GM19438 (cell line): ENCODE data around the gene FXYD4.
A peak's percentile ranks its signal among the peaks of the same experiment; 100 is the strongest.

Source experiments
- ATAC-seq: cut with Tn5 transposase; IDR thresholded peaks from one replicate; pipeline ENCODE4 v1.9.1; 2021; ENCODE audit warnings: low read depth; ENCODE audit not compliant: unreplicated experiment

The FXYD4 gene

DNA sequence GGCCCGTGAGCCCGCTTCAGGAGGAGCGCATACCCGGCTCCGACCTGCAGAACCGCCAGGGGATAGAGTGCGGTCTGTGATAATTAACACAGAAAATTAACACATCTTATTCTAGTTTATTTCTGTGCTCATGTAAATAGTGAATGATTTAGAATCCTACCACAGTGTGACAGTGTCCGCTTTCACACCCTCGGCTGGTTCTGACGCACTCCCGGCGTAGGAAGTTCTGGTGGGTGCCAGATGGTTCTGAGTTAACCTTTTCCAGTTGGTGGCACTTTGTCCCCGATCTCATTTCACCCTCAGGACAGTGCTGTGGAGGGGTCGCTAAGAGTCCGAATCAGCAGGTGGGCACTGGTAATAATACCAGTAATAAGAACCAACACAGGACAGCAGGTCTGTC lies 28.3 kb upstream of the FXYD4 start:
- no peak for ATAC-seq

- ATAC-seq, result no peak
Measured at GRCh38 chr10:43344051-43344450, 27.4 kb upstream of the FXYD4 start.

DNA sequence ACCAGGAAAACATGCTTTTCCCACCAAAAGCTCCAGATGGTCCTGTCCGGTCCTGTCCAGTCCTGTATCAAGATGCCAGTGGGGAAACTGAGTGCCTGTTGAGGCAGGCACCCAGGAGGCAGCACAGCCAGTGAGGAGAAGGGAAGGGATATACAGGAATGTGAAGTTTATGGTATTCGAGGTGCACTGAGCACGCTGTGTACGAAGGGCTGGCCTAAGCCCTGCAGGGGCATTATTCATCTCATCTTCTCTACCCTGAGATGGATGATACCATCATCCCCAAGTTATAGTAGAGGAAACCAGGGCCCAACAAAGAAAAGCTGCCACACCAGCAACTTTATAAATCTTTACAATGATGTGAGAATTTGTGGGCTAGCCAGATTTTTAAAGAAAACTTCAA lies 23.4 kb upstream of the FXYD4 start:
- no peak for ATAC-seq

DNA sequence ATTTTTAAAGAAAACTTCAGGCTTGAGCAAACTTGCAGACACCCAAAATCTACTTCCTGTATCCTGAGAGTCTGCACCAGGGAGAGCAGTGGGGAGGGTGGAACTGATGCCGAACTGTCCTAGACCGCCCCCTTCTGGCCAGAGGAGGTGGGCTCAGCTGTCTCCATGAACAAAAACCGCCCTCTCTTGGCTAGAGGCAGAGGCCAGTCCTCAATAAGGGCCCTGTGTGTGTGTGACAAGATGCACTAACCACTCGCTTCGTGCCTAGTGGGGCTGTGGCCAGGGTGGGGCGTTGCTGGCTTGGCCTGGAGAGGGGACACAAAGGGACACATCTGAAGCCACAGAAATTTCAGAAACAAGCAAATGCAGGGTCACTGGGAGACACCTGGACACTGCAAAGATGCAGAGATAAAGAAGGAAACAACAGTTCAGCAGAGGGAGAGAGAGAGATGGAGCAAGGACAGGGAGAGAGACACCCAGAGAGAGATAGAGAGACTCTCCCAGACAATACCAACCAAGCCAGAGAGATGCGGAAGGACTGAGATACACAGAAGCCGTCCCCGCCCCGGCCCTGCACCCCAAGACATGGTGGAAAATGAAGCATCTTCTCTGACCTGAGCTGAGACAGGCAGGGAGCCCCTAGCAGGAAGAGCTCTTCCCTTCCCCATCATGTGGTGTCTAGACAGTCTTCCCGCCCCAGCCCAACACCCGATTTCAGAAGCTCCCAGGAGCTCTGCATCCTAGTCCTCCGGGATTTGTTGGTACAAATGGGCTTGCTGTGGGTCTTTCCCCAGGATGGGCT lies 22.7 kb upstream of the FXYD4 start:
- peak; percentile 99 for ATAC-seq

GRCh38 chr10:43350156-43350555 lies 21.3 kb upstream of the FXYD4 start:
- no peak for ATAC-seq

- ATAC-seq, result no peak
Measured at GRCh38 chr10:43350686-43351085, 20.8 kb upstream of the FXYD4 start.

- ATAC-seq, result no peak
Measured at GRCh38 chr10:43351301-43351700, 20.1 kb upstream of the FXYD4 start.

GRCh38 chr10:43352951-43353350 lies 18.5 kb upstream of the FXYD4 start:
- no peak for ATAC-seq

GRCh38 chr10:43353495-43354329 lies 17.7 kb upstream of the FXYD4 start:
- ATAC-seq, result no peak

GRCh38 chr10:43354330-43354635 lies 17.2 kb upstream of the FXYD4 start:
- ATAC-seq, result no peak

- ATAC-seq, result no peak
Measured at GRCh38 chr10:43354879-43355380, 16.5 kb upstream of the FXYD4 start.

GRCh38 chr10:43355749-43356371 lies 15.6 kb upstream of the FXYD4 start:
- ATAC-seq, result no peak

DNA sequence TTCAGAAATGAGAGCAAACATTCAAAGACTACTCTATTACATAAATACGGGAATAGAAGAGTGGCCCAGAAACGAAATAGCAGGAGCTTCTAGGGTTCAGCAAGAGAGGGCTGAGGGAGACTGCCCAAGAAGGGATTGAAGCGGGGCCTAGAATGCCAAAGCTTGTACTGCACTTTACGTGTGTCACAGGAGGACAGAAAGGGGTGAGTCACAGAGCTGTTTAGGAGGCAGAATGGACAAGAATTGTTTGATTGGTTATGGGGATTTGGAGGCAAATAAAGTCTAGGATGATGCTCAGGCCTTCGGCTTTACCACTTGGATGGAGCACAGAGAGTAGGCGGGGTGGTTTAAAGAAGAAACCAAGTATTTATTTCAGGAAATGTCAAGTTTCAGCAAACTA lies 11.3 kb upstream of the FXYD4 start:
- no peak for ATAC-seq

DNA sequence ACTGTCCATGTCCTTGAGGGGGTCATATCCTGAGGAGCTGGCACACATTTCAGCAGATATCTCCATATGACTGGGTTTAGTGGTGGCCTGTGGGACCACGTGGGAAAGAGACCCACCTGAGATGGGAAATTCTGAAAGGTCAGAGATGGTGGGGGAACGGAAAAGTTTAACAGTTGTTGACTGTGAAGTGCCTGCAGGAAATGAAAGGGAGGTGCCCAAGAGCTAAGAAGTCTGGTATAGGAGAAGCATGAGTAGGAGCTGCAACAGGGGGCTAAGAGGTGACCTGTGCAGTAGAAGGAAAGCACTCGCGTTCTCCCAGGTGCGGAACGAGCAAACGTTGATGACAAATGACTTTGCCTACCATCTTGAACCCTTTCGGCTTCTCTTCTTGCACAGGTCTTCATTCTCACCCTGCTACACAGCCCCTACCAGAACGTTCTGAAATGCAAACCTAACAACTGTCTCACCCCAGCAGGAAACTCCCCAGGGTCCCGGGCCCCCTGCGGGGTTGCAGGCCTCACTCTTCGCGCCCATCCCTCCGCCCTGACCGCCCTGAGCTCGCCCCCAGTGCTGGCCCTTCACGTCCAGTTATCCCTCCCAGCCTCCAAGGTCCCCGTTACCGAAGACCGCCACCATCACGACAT lies 9.8 kb upstream of the FXYD4 start:
- ATAC-seq, result no peak

DNA sequence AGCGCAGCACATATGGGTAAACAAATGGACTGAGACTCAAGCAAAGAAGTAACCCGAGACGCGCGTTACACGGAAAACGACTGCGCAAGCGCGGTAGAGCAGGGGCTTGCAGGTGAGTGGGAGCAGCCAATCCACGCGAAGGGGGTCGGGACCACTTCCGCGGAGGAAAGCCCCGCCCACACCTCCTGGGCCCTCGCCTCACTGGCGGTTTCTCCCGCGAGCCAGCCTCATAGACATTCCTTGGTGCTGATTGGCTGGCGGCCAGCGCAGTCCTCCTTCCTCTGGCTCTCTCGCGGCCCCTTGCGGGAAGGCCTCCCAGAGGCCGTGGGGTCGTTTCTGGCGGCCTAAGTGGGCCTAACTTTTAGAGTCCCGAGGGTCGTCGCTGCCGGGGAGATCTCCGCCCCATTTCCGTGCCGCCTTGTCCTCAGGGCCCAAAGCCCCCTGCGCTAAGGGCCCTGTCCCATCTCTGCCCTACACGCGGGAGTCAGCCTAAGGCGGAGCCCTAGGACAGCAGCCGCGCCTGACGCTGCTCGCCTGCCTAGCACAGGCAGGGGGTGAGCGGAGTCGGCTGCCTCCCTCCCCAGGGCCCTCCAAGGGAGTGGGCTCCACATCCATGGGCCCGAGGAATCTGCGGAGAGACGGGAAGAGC lies 9.1 kb upstream of the FXYD4 start:
- peak; percentile 98 for ATAC-seq

GRCh38 chr10:43365001-43365400 lies 6.4 kb upstream of the FXYD4 start:
- no peak for ATAC-seq

DNA sequence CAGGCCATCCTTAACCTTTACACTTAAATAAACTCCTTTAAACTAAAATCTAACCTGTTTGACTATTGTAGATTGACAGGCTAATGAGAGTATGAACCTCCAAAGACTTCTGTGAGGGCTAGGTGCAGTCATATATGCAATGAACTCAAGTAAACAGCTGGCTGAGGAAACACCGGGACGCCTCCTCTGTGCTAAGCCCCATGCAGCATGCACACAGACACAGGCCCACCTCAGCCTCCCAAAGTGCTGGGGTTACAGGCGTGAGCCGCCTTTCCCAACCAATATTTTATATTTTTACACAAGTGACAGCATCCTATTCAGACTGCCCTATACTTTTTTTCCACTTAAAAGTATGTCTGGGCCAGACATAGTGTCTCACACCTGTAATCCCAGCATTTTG lies 1.5 kb upstream of the FXYD4 start:
- ATAC-seq, result no peak

- no peak for ATAC-seq
Measured at GRCh38 chr10:43370671-43371215, 693 bp upstream of the FXYD4 start.

DNA sequence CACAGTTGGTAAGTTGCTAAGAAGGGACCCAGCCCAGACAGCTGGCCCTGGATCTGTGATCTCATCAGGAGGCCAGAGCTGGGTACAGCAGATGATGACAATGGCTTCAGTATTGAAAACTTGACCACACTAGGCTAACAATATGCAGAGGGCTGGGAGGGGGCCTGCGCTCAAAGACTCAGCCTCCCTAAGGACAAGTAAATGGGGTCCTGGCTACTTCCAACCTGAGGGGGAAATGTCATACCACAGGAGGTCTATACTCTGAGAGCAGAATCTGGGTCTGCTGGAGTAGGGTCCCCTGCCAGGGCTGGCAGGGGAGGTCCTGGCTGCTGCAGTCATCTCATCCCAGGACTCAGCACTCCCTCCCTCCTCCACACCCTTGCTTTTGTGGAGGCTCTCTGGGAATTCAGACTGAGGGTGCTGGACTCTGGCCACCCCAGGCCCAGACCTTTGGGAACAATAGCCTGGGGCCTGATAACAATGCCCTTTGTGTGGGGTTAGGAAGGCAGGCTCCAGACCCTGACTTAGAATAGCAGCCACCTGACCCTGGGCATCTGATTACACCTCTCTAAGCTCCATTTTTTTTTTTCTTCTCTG lies 1.4 kb downstream of the FXYD4 start:
- ATAC-seq, result no peak

GRCh38 chr10:43373461-43373860 lies 2.0 kb downstream of the FXYD4 start:
- ATAC-seq, result no peak
